NCI-H1417 (cell line): ENCODE measurements around the gene RGPD5.
"Not testable (repeated sequence)": the region's sequence is repeated elsewhere in the genome, so short reads cannot be mapped to it uniquely, and the experiment has no call there.

Experiments
- DNase-seq, 3 experiments: peaks; one replicate each; lab custom pipeline; 2025; lab: John Stamatoyannopoulos, UW

Gene RGPD5

DNA sequence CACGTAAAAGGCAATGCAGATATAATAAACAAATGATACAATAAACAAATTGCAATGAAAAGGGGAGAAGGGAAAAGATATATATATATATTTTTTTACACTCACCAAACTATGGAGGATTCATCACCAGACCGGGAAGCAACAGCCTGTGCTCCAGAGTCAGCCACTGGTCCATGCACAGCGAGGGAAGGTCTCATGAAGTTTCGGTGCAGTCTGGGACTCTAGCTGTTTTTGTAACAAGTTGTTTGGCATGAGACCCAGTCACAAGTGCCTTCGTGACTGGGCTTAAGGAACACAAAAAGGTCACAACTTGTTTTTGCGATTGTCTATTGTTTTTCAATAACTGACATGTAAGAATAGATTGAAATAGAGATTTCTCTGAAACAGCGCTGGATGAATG, 99.6 kb downstream of the RGPD5 start:
- DNase-seq: not testable (repeated sequence)

DNA sequence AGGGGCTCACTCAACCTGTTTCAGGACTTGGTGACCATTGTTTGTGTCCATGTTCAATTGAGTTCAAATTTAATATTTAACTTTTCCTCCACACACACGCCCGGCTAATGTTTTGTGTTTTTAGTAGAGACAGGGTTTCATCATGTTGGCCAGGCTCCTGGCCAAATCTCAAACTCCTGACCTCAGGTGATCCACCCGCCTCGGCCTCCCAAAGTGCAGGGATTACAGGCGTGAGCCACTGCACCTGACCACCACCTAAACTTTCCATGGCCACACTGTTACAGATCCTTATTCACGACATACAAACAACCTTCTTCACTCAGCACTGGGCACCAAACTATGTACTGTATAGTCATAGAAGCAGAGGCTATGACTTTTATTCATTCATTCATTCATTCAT, 100.0 kb downstream of the RGPD5 start:
- DNase-seq: not testable (repeated sequence)

- DNase-seq: not testable (repeated sequence)
Observed at GRCh38 chr2:109895090-109895869, 101.2 kb downstream of the RGPD5 start.

- not testable (repeated sequence) for DNase-seq
Observed at GRCh38 chr2:109896212-109896611, 102.1 kb downstream of the RGPD5 start.

- not testable (repeated sequence) for DNase-seq
Observed at GRCh38 chr2:109897769-109898461, 103.8 kb downstream of the RGPD5 start.

- not testable (repeated sequence) for DNase-seq
Observed at GRCh38 chr2:109898462-109899336, 104.6 kb downstream of the RGPD5 start, which contains the start of gene LIMS3. Gene LIMS3 (plus strand): TSS chr2:109898688. CDS start chr2:109898729, 41 bp downstream.

- not testable (repeated sequence) for DNase-seq
Observed at GRCh38 chr2:109905796-109906195, 111.7 kb downstream of the RGPD5 start.
